Loucy (cell line): Measurements from ENCODE around the gene STIL.

Experiments used
- H2AFZ ChIP-seq: fragments of 200-600 bp; sonication (generic); 2 replicates; pipeline ENCODE4 v1.6.0; 2016; ENCODE audit warnings: antibody characterized with exemption, mild to moderate bottlenecking, low read length, moderate library complexity
- H3F3A ChIP-seq: fragments of 200-600 bp; 2 replicates; pipeline ENCODE4 v1.6.0; 2016; ENCODE audit warnings: antibody characterized with exemption, low read depth, mild to moderate bottlenecking
- H3K27me3 ChIP-seq: fragments of 200-600 bp; sonication (generic); 2 replicates; pipeline ENCODE4 v1.6.1; 2014; ENCODE audit warnings: low read length, mild to moderate bottlenecking; ENCODE audit not compliant: insufficient read depth, poor library complexity, severe bottlenecking
- H3K36me3 ChIP-seq: fragments of 200-600 bp; sonication (generic); 2 replicates; pipeline ENCODE4 v1.6.1; 2016; ENCODE audit warnings: low read length; ENCODE audit not compliant: insufficient read depth
- H3K4me1 ChIP-seq: fragments of 200-600 bp; sonication (generic); 2 replicates; pipeline ENCODE4 v1.5.1; 2014; ENCODE audit warnings: low read length, mild to moderate bottlenecking; ENCODE audit not compliant: insufficient read depth, poor library complexity, severe bottlenecking
- H3K4me2 ChIP-seq: fragments of 200-600 bp; sonication (generic); 2 replicates; pipeline ENCODE4 v1.6.0; 2014; ENCODE audit warnings: antibody characterized with exemption, low read length, low read depth, mild to moderate bottlenecking; ENCODE audit not compliant: poor library complexity, severe bottlenecking
- H3K4me3 ChIP-seq: fragments of 200-600 bp; sonication (generic); 2 replicates; pipeline ENCODE4 v1.5.1; 2014; ENCODE audit warnings: low read length, mild to moderate bottlenecking, mixed read lengths; ENCODE audit not compliant: poor library complexity, severe bottlenecking
- H3K79me2 ChIP-seq: fragments of 200-600 bp; sonication (generic); 2 replicates; pipeline ENCODE4 v1.6.1; 2014; ENCODE audit warnings: low read length; ENCODE audit not compliant: insufficient read depth
- H3K9ac ChIP-seq: fragments of 200-600 bp; sonication (generic); 2 replicates; pipeline ENCODE4 v1.6.0; 2014; ENCODE audit warnings: mild to moderate bottlenecking, low read depth, low read length, moderate library complexity; ENCODE audit not compliant: poor library complexity, severe bottlenecking
- H3K9me2 ChIP-seq: fragments of 200-600 bp; sonication (generic); replicated peaks from 2 replicates; pipeline ENCODE4 v1.6.1; 2016; ENCODE audit warnings: low read depth, low read length, mixed read lengths
- H3K9me3 ChIP-seq: fragments of 200-600 bp; sonication (generic); 2 replicates; pipeline ENCODE4 v1.6.1; 2014; ENCODE audit warnings: mild to moderate bottlenecking, antibody characterized with exemption, low read length, low read depth; ENCODE audit not compliant: insufficient read depth
- H4K20me1 ChIP-seq: fragments of 200-600 bp; sonication (generic); 2 replicates; pipeline ENCODE4 v1.6.0; 2014; ENCODE audit warnings: antibody characterized with exemption, low read length, mild to moderate bottlenecking; ENCODE audit not compliant: insufficient read depth, poor library complexity, severe bottlenecking
- EZH2phosphoT487 ChIP-seq: fragments of 200-600 bp; IDR thresholded peaks from 2 replicates; pipeline ENCODE4 v1.6.1; 2018; ENCODE audit warnings: antibody characterized with exemption, mild to moderate bottlenecking, moderate library complexity, borderline replicate concordance
- TF ChIP-seq, protein P1 (sequence below): fragments of 200-600 bp; sonication (generic); conservative IDR thresholded peaks from 2 replicates; pipeline ENCODE4 v1.5.1; 2014; ENCODE audit warnings: mild to moderate bottlenecking, antibody characterized with exemption, low read length

Gene STIL

DNA sequence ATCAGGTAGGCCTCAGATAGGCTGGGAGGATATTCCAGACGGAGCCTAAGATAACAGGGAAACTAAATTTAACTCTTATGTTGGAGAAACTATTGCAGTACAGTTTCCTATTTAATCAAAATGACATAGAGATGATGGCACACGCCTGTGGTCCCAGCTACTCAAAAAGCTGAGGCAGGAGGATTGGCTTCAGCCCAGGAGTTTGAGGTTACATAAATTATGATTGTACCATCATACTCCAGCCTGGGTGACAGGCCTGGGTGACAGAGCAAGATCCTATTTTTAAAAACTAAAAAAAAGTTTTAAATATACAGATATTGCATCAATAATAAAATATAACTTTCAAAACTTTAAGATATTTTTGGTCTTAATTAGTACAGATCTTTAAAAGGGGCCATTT lies 56.7 kb downstream of the STIL start:
- Histone ChIP-seq H3K27me3 (no peaks in the 10 kb centered on the region), H3K9ac (no peak overlapping the region), H3K36me3 (peaks cover 75% of the 10 kb centered on the region; the same call in 1 of the 2 replicates), H3K9me3 (no peaks in the 10 kb centered on the region), H3K9me2 (no peaks in the 10 kb centered on the region), H3F3A (no peaks in the 10 kb centered on the region), H4K20me1 (no peaks in the 10 kb centered on the region), H3K79me2 (no peaks in the 10 kb centered on the region), H3K4me3 (no peak overlapping the region), H3K4me1 (no peaks in the 10 kb centered on the region), H3K4me2 (no peak overlapping the region), H2AFZ (no peak overlapping the region)
- no peak for TF ChIP-seq EZH2phosphoT487
- TF ChIP-seq, protein P1, sequence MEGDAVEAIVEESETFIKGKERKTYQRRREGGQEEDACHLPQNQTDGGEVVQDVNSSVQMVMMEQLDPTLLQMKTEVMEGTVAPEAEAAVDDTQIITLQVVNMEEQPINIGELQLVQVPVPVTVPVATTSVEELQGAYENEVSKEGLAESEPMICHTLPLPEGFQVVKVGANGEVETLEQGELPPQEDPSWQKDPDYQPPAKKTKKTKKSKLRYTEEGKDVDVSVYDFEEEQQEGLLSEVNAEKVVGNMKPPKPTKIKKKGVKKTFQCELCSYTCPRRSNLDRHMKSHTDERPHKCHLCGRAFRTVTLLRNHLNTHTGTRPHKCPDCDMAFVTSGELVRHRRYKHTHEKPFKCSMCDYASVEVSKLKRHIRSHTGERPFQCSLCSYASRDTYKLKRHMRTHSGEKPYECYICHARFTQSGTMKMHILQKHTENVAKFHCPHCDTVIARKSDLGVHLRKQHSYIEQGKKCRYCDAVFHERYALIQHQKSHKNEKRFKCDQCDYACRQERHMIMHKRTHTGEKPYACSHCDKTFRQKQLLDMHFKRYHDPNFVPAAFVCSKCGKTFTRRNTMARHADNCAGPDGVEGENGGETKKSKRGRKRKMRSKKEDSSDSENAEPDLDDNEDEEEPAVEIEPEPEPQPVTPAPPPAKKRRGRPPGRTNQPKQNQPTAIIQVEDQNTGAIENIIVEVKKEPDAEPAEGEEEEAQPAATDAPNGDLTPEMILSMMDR = no peak

DNA sequence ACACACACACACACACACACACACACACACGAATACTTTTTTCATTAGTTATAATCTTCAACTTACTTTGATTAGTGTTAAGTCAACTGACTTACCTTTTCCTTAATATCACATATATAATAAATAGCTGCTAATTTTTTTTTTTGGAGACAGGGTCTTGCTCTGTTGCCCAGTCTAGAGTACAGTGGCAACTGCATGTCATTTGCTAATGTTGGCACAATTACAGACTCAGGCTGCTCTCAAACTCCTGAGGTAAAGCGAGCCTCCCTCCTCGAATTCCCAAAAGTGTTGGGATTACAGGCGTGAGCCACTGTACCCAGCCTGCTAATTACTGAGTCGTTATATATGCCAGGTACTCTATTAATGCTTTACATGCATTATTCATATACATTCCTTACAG lies 61.2 kb downstream of the STIL start:
- Histone ChIP-seq H3K9me3 (no peaks in the 10 kb centered on the region), H3F3A (no peaks in the 10 kb centered on the region), H3K4me2 (no peak overlapping the region), H3K4me3 (no peak overlapping the region), H3K36me3 (peaks cover 63% of the 10 kb centered on the region; the same call in 1 of the 2 replicates), H4K20me1 (no peaks in the 10 kb centered on the region), H2AFZ (no peak overlapping the region), H3K27me3 (no peaks in the 10 kb centered on the region), H3K9ac (no peak overlapping the region), H3K4me1 (no peaks in the 10 kb centered on the region), H3K79me2 (no peaks in the 10 kb centered on the region), H3K9me2 (no peaks in the 10 kb centered on the region)
- TF ChIP-seq EZH2phosphoT487 = no peak
- TF ChIP-seq, protein P1 = no peak

DNA sequence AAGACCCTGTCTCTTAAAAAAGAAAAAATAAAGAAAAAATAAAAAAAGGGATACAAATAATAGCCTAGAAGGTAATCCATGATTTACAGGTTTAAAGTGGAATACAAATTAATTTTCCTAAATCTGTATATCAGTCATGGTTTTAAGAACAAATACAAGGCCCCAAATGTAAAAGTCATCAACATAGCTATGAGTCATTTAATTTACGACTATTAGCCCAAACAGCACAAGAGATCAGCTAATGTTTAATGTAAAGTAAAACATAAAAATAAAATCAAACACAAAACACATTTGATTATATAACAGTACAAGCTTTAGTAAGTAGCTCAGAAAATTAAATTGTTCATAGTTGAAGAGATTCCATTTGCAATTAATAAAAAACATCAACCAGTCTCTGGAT lies 61.6 kb downstream of the STIL start:
- H3K36me3 ChIP-seq = peaks cover 59% of the 10 kb centered on the region; the same call in 1 of the 2 replicates
- H3K79me2 ChIP-seq = no peaks in the 10 kb centered on the region
- H3K27me3 ChIP-seq = no peaks in the 10 kb centered on the region
- no peak overlapping the region for H2AFZ ChIP-seq
- no peaks in the 10 kb centered on the region for H4K20me1 ChIP-seq
- H3K9me2 ChIP-seq = no peaks in the 10 kb centered on the region
- H3K9me3 ChIP-seq = no peaks in the 10 kb centered on the region
- TF ChIP-seq, protein P1 = no peak
- no peak for TF ChIP-seq EZH2phosphoT487
- no peak overlapping the region for H3K4me3 ChIP-seq
- H3K4me2 ChIP-seq = no peak overlapping the region
- no peaks in the 10 kb centered on the region for H3K4me1 ChIP-seq
- H3K9ac ChIP-seq = no peak overlapping the region
- no peaks in the 10 kb centered on the region for H3F3A ChIP-seq
